Nephron progenitor cell (in vitro differentiated cells): ENCODE results near the gene COA6.
A peak's percentile ranks its signal among the peaks of the same experiment; 100 is the strongest.

Experiments
- DNase-seq: peaks from one replicate; pipeline ENCODE4 v3.0.0; 2021
- H3K27ac Mint-ChIP-seq: 2 replicates; pipeline ENCODE4 v1.8.0; 2021; ENCODE audit warnings: mild to moderate bottlenecking, moderate library complexity, mixed read lengths
- H3K27me3 Mint-ChIP-seq: 2 replicates; pipeline ENCODE4 v1.8.0; 2021; ENCODE audit warnings: mild to moderate bottlenecking, low read depth, mixed read lengths; ENCODE audit not compliant: poor library complexity
- H3K36me3 Mint-ChIP-seq: 2 replicates; pipeline ENCODE4 v1.8.0; 2021; ENCODE audit warnings: low read depth, mixed read lengths
- H3K4me1 Mint-ChIP-seq: 2 replicates; pipeline ENCODE4 v1.8.0; 2021; ENCODE audit warnings: mixed read lengths
- H3K4me3 Mint-ChIP-seq: 2 replicates; pipeline ENCODE4 v1.8.0; 2021; ENCODE audit warnings: mild to moderate bottlenecking, moderate library complexity, mixed read lengths
- H3K9me3 Mint-ChIP-seq: 2 replicates; pipeline ENCODE4 v1.8.0; 2021; ENCODE audit warnings: mild to moderate bottlenecking, moderate library complexity, mixed read lengths
- TF ChIP-seq, protein P1 (sequence below): fragments of 200-600 bp; sonication (generic); IDR thresholded peaks from 2 replicates; pipeline ENCODE4 v1.5.0; 2021; ENCODE audit warnings: antibody characterized with exemption

The COA6 gene

GRCh38 chr1:234388094-234388493 is 14.8 kb downstream of the COA6 start:
- TF ChIP-seq, protein P1, sequence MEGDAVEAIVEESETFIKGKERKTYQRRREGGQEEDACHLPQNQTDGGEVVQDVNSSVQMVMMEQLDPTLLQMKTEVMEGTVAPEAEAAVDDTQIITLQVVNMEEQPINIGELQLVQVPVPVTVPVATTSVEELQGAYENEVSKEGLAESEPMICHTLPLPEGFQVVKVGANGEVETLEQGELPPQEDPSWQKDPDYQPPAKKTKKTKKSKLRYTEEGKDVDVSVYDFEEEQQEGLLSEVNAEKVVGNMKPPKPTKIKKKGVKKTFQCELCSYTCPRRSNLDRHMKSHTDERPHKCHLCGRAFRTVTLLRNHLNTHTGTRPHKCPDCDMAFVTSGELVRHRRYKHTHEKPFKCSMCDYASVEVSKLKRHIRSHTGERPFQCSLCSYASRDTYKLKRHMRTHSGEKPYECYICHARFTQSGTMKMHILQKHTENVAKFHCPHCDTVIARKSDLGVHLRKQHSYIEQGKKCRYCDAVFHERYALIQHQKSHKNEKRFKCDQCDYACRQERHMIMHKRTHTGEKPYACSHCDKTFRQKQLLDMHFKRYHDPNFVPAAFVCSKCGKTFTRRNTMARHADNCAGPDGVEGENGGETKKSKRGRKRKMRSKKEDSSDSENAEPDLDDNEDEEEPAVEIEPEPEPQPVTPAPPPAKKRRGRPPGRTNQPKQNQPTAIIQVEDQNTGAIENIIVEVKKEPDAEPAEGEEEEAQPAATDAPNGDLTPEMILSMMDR = no peak
- Mint-ChIP-seq H3K27me3 (no peaks in the 10 kb centered on the region), H3K4me3 (no peak overlapping the region), H3K9me3 (no peaks in the 10 kb centered on the region), H3K4me1 (no peaks in the 10 kb centered on the region), H3K27ac (no peak overlapping the region), H3K36me3 (peaks cover 67% of the 10 kb centered on the region)
- DNase-seq = no peak

GRCh38 chr1:234393190-234393589 is 19.9 kb downstream of the COA6 start:
- TF ChIP-seq, protein P1 = no peak
- no peak for DNase-seq
- Mint-ChIP-seq H3K4me3 (no peak overlapping the region), H3K36me3 (peaks cover 49% of the 10 kb centered on the region), H3K27me3 (no peaks in the 10 kb centered on the region), H3K27ac (no peak overlapping the region), H3K4me1 (no peaks in the 10 kb centered on the region), H3K9me3 (no peaks in the 10 kb centered on the region)

GRCh38 chr1:234395297-234395696 is 22.0 kb downstream of the COA6 start:
- Mint-ChIP-seq H3K4me1 (no peaks in the 10 kb centered on the region), H3K27ac (peak overlapping the region; percentile 1), H3K36me3 (peaks cover 43% of the 10 kb centered on the region), H3K27me3 (no peaks in the 10 kb centered on the region), H3K4me3 (no peak overlapping the region), H3K9me3 (no peaks in the 10 kb centered on the region)
- TF ChIP-seq, protein P1 = no peak
- no peak for DNase-seq

- Mint-ChIP-seq H3K4me1 (no peaks in the 10 kb centered on the region), H3K4me3 (no peak overlapping the region), H3K27ac (peak overlapping the region; percentile 72), H3K27me3 (no peaks in the 10 kb centered on the region), H3K9me3 (no peaks in the 10 kb centered on the region), H3K36me3 (peaks cover 38% of the 10 kb centered on the region)
- no peak for DNase-seq
- TF ChIP-seq, protein P1 = no peak
Measured at GRCh38 chr1:234396092-234396491, 22.8 kb downstream of the COA6 start.

GRCh38 chr1:234396871-234397270 is 23.6 kb downstream of the COA6 start:
- Mint-ChIP-seq H3K27ac (no peak overlapping the region), H3K4me3 (no peak overlapping the region), H3K4me1 (no peaks in the 10 kb centered on the region), H3K9me3 (no peaks in the 10 kb centered on the region), H3K36me3 (peaks cover 30% of the 10 kb centered on the region), H3K27me3 (no peaks in the 10 kb centered on the region)
- TF ChIP-seq, protein P1 = no peak
- DNase-seq = no peak

- TF ChIP-seq, protein P1 = no peak
- Mint-ChIP-seq H3K27me3 (peaks cover under 1% of the 10 kb centered on the region), H3K27ac (no peak overlapping the region), H3K36me3 (peaks cover 25% of the 10 kb centered on the region), H3K4me3 (no peak overlapping the region), H3K4me1 (no peaks in the 10 kb centered on the region), H3K9me3 (no peaks in the 10 kb centered on the region)
- no peak for DNase-seq
Measured at GRCh38 chr1:234397732-234398131, 24.5 kb downstream of the COA6 start.
